ENCODE data around the gene HSPB7. TPM values are rescaled to one million over a fixed set of nuclear protein-coding genes. Genes with fewer than 3 reads are reported as not detected.
"Not testable (repeated sequence)": the region's sequence is repeated elsewhere in the genome, so short reads cannot be mapped to it uniquely, and the experiment has no call there.

Gene HSPB7
- total RNA-seq, 1 donor from 2014 or later, result not detected

- no peaks in the 10 kb centered on the region for H3K9me3 Mint-ChIP-seq
- peaks cover 26% of the 10 kb centered on the region for H3K4me1 Mint-ChIP-seq
These were observed 5.3 kb upstream of the HSPB7 start for GRCh38 chr1:16023050-16023653.

GRCh38 chr1:16022393-16022792, 4.5 kb upstream of the HSPB7 start:
- no peak for TF ChIP-seq CTCF (IDR thresholded peaks at IDR 0.05)
- no peak for TF ChIP-seq EZH2 (IDR thresholded peaks at IDR 0.05)
- no peak for TF ChIP-seq EZH2phosphoT487 (IDR thresholded peaks at IDR 0.05)
- Histone ChIP-seq H3K79me2 (ENCODE audit: low read depth) (no peaks in the 10 kb centered on the region), H2AFZ (replicated peaks) (no peak overlapping the region), H3K27ac (no peak overlapping the region), H3K9me3 (ENCODE audit: low read depth) (no peaks in the 10 kb centered on the region), H4K20me1 (ENCODE audit: low read depth) (no peaks in the 10 kb centered on the region), H3K27me3 (peaks cover 22% of the 10 kb centered on the region), H3K4me1 (peaks cover 6% of the 10 kb centered on the region), H3K4me2 (no peak overlapping the region), H3K4me3 (no peak overlapping the region), H3K9ac (no peak overlapping the region), H3K36me3 (no peaks in the 10 kb centered on the region), H3F3A (ENCODE audit: low read depth) (no peaks in the 10 kb centered on the region)
- H3K27ac Mint-ChIP-seq, result peak overlapping the region; percentile 72
- no peak overlapping the region for H3K4me3 Mint-ChIP-seq
- no peak for DNase-seq (ENCODE audit: low spot score)
- H3K27me3 Mint-ChIP-seq (ENCODE audit: insufficient read depth, low read depth), result peaks cover 12% of the 10 kb centered on the region
- no peaks in the 10 kb centered on the region for H3K36me3 Mint-ChIP-seq
- H3K4me1 Mint-ChIP-seq, result peaks cover 29% of the 10 kb centered on the region
- no peaks in the 10 kb centered on the region for H3K9me3 Mint-ChIP-seq

More at GRCh38 chr1:16023050-16023653, 5.3 kb upstream of the HSPB7 start:
- no peak overlapping the region for H3K4me2 ChIP-seq
- peaks cover 12% of the 10 kb centered on the region for H3K27me3 Mint-ChIP-seq (ENCODE audit: insufficient read depth, low read depth)
- peaks cover 23% of the 10 kb centered on the region for H3K27me3 ChIP-seq
- no peaks in the 10 kb centered on the region for H3K9me3 ChIP-seq (ENCODE audit: low read depth)
- H3K4me3 Mint-ChIP-seq, result no peak overlapping the region
- no peak overlapping the region for H3K27ac ChIP-seq
- H3F3A ChIP-seq (ENCODE audit: low read depth), result no peaks in the 10 kb centered on the region
- H3K4me1 ChIP-seq, result peaks cover 7% of the 10 kb centered on the region
- TF ChIP-seq CTCF (IDR thresholded peaks at IDR 0.05), result no peak
- no peak for TF ChIP-seq EZH2phosphoT487 (IDR thresholded peaks at IDR 0.05)
- no peak for TF ChIP-seq EZH2 (IDR thresholded peaks at IDR 0.05)
- H3K79me2 ChIP-seq (ENCODE audit: low read depth), result no peaks in the 10 kb centered on the region
- no peak overlapping the region for H3K9ac ChIP-seq
- H3K36me3 ChIP-seq, result no peaks in the 10 kb centered on the region
- no peak overlapping the region for H3K4me3 ChIP-seq
- H2AFZ ChIP-seq (replicated peaks), result no peak overlapping the region
- no peaks in the 10 kb centered on the region for H3K36me3 Mint-ChIP-seq
- H4K20me1 ChIP-seq (ENCODE audit: low read depth), result no peaks in the 10 kb centered on the region
- H3K27ac Mint-ChIP-seq, result no peak overlapping the region
- DNase-seq (ENCODE audit: low spot score), result no peak

- no peak for DNase-seq (ENCODE audit: low spot score)
- Mint-ChIP-seq H3K9me3 (no peaks in the 10 kb centered on the region), H3K27ac (peak within 1 kb of the TSS; percentile 72), H3K27me3 (ENCODE audit: insufficient read depth, low read depth) (peaks cover 13% of the 10 kb centered on the region), H3K4me1 (peaks cover 28% of the 10 kb centered on the region), H3K4me3 (no peak within 1 kb of the TSS), H3K36me3 (no peaks in the 10 kb centered on the region)
- no peak within 1 kb of the TSS for H2AFZ ChIP-seq (replicated peaks)
- H3K9ac ChIP-seq, result no peak within 1 kb of the TSS
- H3K27ac ChIP-seq, result no peak within 1 kb of the TSS
- H3K4me2 ChIP-seq, result no peak within 1 kb of the TSS
- H3K4me3 ChIP-seq, result no peak within 1 kb of the TSS
- no peaks in the 10 kb centered on the region for H3F3A ChIP-seq (ENCODE audit: low read depth)
- no peaks in the 10 kb centered on the region for H3K79me2 ChIP-seq (ENCODE audit: low read depth)
- peaks cover 15% of the 10 kb centered on the region for H3K27me3 ChIP-seq
- H3K36me3 ChIP-seq, result no peaks in the 10 kb centered on the region
- H3K4me1 ChIP-seq, result no peaks in the 10 kb centered on the region
- H3K9me3 ChIP-seq (ENCODE audit: low read depth), result no peaks in the 10 kb centered on the region
- H4K20me1 ChIP-seq (ENCODE audit: low read depth), result no peaks in the 10 kb centered on the region
- no peak for TF ChIP-seq EZH2phosphoT487 (IDR thresholded peaks at IDR 0.05)
These were observed 3.8 kb upstream of the HSPB7 start, which contains the start of gene CLCNKA for GRCh38 chr1:16021681-16022080. TSS of gene CLCNKA (plus strand) at chr1:16022036. CDS start at chr1:16022620, 584 bp downstream.

- not testable (repeated sequence) for H3F3A ChIP-seq (ENCODE audit: low read depth); H2AFZ ChIP-seq (replicated peaks); H3K4me1 ChIP-seq; H3K9ac ChIP-seq; DNase-seq (ENCODE audit: low spot score); H3K4me3 Mint-ChIP-seq; H3K27ac ChIP-seq; H3K4me2 ChIP-seq; H3K79me2 ChIP-seq (ENCODE audit: low read depth); H3K27me3 ChIP-seq; H3K9me3 ChIP-seq (ENCODE audit: low read depth); H4K20me1 ChIP-seq (ENCODE audit: low read depth); H3K36me3 ChIP-seq; H3K27ac Mint-ChIP-seq; H3K9me3 Mint-ChIP-seq; H3K4me3 ChIP-seq; H3K36me3 Mint-ChIP-seq
- H3K4me1 Mint-ChIP-seq, result peaks cover 28% of the 10 kb centered on the region
- H3K27me3 Mint-ChIP-seq (ENCODE audit: insufficient read depth, low read depth), result peaks cover 15% of the 10 kb centered on the region
These were observed 3.0 kb upstream of the HSPB7 start for GRCh38 chr1:16020878-16021277.
